Tibial nerve (tissue), 4 donors: ENCODE data around the gene SMCO1. TPM values are rescaled to one million over a fixed set of nuclear protein-coding genes. Genes with fewer than 3 reads are reported as not detected.
A peak's percentile ranks its signal among the peaks of the same experiment; 100 is the strongest.
"Not testable (repeated sequence)": the region's sequence is repeated elsewhere in the genome, so short reads cannot be mapped to it uniquely, and the experiment has no call there.

ENCODE experiments used
- DNase-seq, 2 donors: peaks; one replicate each; pipeline ENCODE4 v3.0.0-alpha.2; 2019; ENCODE audit warnings: low spot score in 2 of 2
- H3K27ac ChIP-seq, 4 donors: fragments of 200-600 bp; sonication (generic) in 3 of 4; one replicate each; pipeline ENCODE4 v1.5.1; 2017 to 2019; ENCODE audit warnings: mild to moderate bottlenecking in 1 of 4
- H3K27me3 ChIP-seq, 2 donors: fragments of 200-600 bp; sonication (generic) in 1 of 2; one replicate each; pipeline versions ENCODE4 v1.5.1 to v1.6.0; 2017 to 2019
- H3K36me3 ChIP-seq, 3 donors: fragments of 200-600 bp; sonication (generic); one replicate each; pipeline ENCODE4 v1.5.1; 2018 to 2019
- H3K4me1 ChIP-seq, 4 donors: fragments of 200-600 bp; sonication (generic) in 3 of 4; one replicate each; pipeline ENCODE4 v1.5.1; 2017 to 2019
- H3K4me3 ChIP-seq, 4 donors: fragments of 200-600 bp; sonication (generic) in 3 of 4; one replicate each; pipeline ENCODE4 v1.5.1; 2017 to 2019; ENCODE audit warnings: mild to moderate bottlenecking in 1 of 4, moderate library complexity in 1 of 4
- H3K9me3 ChIP-seq, 4 donors: fragments of 200-600 bp; sonication (generic) in 3 of 4; one replicate each; pipeline ENCODE4 v1.5.1; 2017 to 2019
- EP300 ChIP-seq, 2 donors: sonication (generic); formaldehyde crosslinking; IDR thresholded peaks; one replicate each; pipeline ENCODE4 v1.6.1; 2017; ENCODE audit warnings: antibody characterized with exemption in 2 of 2, mild to moderate bottlenecking in 1 of 2
- POLR2A ChIP-seq, 2 donors: fragments of 450-650 bp; IDR thresholded peaks; one replicate each; pipeline ENCODE4 v1.6.1; 2017; ENCODE audit warnings: antibody characterized with exemption in 2 of 2, mild to moderate bottlenecking in 2 of 2, moderate library complexity in 2 of 2
- WGBS, 2 donors: methylation state at CpG; one replicate each; pipeline ENCODE4 v1.1.5; 2018; 5-methylcytosine and 5-hydroxymethylcytosine counted together
- total RNA-seq, 4 donors: library from RNA; depleted of rRNA; stranded (reverse); fragments of >200 nt; gene quantifications; one replicate each; pipeline ENCODE4 v1.1.0, GENCODE V29; 2016
- TF ChIP-seq, protein P1 (sequence below), 5 experiments: fragments of 200-600 bp in 3 of 5; fragments of 450-650 bp in 2 of 5; sonication (generic) in 3 of 5; IDR thresholded peaks; one replicate each; pipeline ENCODE4 v1.5.1; 2016 to 2019; ENCODE audit warnings: antibody characterized with exemption in 5 of 5, mild to moderate bottlenecking in 3 of 5, moderate library complexity in 2 of 5

Gene SMCO1
- total RNA-seq, 4 donors from 2014 or later, result not detected

GRCh38 chr3:196489747-196490146 lies 25.4 kb downstream of the SMCO1 start:
- 87 to 88% methylated on average over 10 of the region's 10 CpGs for WGBS, 2 donors
- H3K4me3 ChIP-seq, result no peak overlapping the region
- peaks cover 0 to 28% (median 6%) of the 10 kb centered on the region in 3 donors for H3K36me3 ChIP-seq
- H3K9me3 ChIP-seq, result no peaks in the 10 kb centered on the region
- peaks cover 0 to 4% (median 0%) of the 10 kb centered on the region in 4 donors for H3K4me1 ChIP-seq
- DNase-seq, result no peak
- H3K27me3 ChIP-seq, result no peaks in the 10 kb centered on the region
- TF ChIP-seq, protein P1, sequence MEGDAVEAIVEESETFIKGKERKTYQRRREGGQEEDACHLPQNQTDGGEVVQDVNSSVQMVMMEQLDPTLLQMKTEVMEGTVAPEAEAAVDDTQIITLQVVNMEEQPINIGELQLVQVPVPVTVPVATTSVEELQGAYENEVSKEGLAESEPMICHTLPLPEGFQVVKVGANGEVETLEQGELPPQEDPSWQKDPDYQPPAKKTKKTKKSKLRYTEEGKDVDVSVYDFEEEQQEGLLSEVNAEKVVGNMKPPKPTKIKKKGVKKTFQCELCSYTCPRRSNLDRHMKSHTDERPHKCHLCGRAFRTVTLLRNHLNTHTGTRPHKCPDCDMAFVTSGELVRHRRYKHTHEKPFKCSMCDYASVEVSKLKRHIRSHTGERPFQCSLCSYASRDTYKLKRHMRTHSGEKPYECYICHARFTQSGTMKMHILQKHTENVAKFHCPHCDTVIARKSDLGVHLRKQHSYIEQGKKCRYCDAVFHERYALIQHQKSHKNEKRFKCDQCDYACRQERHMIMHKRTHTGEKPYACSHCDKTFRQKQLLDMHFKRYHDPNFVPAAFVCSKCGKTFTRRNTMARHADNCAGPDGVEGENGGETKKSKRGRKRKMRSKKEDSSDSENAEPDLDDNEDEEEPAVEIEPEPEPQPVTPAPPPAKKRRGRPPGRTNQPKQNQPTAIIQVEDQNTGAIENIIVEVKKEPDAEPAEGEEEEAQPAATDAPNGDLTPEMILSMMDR (IDR thresholded peaks at IDR 0.05), result no peak
- TF ChIP-seq EP300 (IDR thresholded peaks at IDR 0.05) (no peak), POLR2A (IDR thresholded peaks at IDR 0.05) (no peak)
- no peak overlapping the region for H3K27ac ChIP-seq

DNA sequence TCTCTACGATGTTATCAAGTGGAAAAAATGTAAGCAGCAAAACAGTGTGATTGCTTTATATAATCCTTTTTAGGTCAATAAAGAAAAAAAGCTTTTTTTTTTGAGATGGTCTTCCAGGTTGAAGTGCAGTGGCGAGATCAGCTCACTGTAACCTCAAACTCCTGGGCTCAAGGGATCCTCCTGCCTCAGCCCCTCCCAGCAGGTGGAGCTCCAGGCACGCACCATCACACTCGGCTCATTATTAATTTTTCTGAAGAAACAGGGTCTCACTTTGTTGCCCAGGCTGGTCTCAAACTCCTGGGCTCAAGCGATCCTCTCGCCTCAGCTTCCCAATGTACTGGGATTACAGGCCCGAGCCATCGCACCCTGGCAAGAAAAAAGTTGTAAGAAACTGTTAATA lies 28.9 kb downstream of the SMCO1 start:
- Histone ChIP-seq H3K27me3 (no peaks in the 10 kb centered on the region), H3K36me3 (peaks cover 0 to 62% (median 6%) of the 10 kb centered on the region in 3 donors), H3K9me3 (no peaks in the 10 kb centered on the region), H3K27ac (no peak overlapping the region), H3K4me3 (no peak overlapping the region), H3K4me1 (peaks cover 0 to 4% (median 0%) of the 10 kb centered on the region in 4 donors)
- TF ChIP-seq, protein P1 (IDR thresholded peaks at IDR 0.05), result peak in 1 of 5 experiments; percentile 6
- no peak for TF ChIP-seq POLR2A (IDR thresholded peaks at IDR 0.05)
- TF ChIP-seq EP300 (IDR thresholded peaks at IDR 0.05), result no peak
- no peak for DNase-seq
- WGBS, 2 donors, result 85 to 88% methylated on average over 8 of the region's 8 CpGs

DNA sequence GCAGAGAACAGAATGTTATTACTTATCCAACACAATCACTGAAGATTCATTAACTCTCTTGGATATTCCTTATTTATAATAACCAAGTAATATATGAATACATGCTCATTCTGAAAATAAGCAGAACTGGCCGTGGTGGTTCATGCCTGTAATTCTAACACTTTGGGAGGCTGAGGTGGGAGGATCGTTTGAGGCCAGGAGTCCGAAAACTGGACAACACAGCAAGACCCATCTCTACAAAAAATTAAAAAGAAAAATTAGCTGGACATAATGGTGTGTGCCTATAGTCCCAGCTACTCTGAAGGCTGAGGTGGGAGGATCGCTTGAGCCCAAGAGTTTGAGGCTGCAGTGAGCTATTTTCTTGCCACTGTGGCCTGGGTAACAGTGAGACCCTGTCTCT lies 37.5 kb downstream of the SMCO1 start:
- peaks cover 0 to 100% (median 4%) of the 10 kb centered on the region in 3 donors for H3K36me3 ChIP-seq
- no peaks in the 10 kb centered on the region for H3K4me1 ChIP-seq
- TF ChIP-seq, protein P1 (IDR thresholded peaks at IDR 0.05), result no peak
- no peak for TF ChIP-seq EP300 (IDR thresholded peaks at IDR 0.05)
- no peak for TF ChIP-seq POLR2A (IDR thresholded peaks at IDR 0.05)
- no peak for DNase-seq
- WGBS, 2 donors, result 96 to 97% methylated on average over 4 of the region's 4 CpGs
- no peak overlapping the region for H3K27ac ChIP-seq
- H3K9me3 ChIP-seq, result no peaks in the 10 kb centered on the region
- H3K27me3 ChIP-seq, result no peaks in the 10 kb centered on the region
- no peak overlapping the region for H3K4me3 ChIP-seq

DNA sequence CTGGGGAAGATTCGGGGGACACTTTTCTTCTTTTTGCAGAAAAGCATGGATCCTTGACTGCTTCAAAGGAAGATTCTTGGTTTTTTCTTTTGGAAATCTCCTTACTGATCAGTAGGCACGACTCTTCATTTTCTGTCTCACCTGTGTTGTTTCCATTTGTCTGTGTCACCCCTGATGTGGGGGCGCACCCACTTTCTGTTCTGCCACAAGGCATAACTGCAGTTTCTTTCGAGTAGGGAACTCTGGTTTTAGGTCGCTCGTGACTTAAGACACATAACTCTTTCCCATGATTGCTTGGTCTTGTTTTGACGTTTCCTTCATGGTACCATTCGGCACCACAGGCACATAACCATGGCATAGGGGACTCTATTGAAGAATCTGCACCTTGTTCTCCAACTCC lies 42.9 kb downstream of the SMCO1 start:
- peaks cover 0 to 78% (median 14%) of the 10 kb centered on the region in 3 donors for H3K36me3 ChIP-seq
- H3K27ac ChIP-seq, result no peak overlapping the region
- DNase-seq, result no peak
- TF ChIP-seq POLR2A (IDR thresholded peaks at IDR 0.05) (no peak), EP300 (IDR thresholded peaks at IDR 0.05) (no peak)
- TF ChIP-seq, protein P1 (IDR thresholded peaks at IDR 0.05), result no peak
- WGBS, 2 donors, result 92% methylated on average over 8 of the region's 8 CpGs
- no peak overlapping the region for H3K4me3 ChIP-seq
- no peaks in the 10 kb centered on the region for H3K27me3 ChIP-seq
- no peaks in the 10 kb centered on the region for H3K9me3 ChIP-seq
- no peaks in the 10 kb centered on the region for H3K4me1 ChIP-seq

- no peak for TF ChIP-seq EP300 (IDR thresholded peaks at IDR 0.05)
- TF ChIP-seq POLR2A (IDR thresholded peaks at IDR 0.05), result no peak
- TF ChIP-seq, protein P1 (IDR thresholded peaks at IDR 0.05), result no peak
- peaks cover 0 to 70% (median 14%) of the 10 kb centered on the region in 3 donors for H3K36me3 ChIP-seq
- H3K9me3 ChIP-seq, result no peaks in the 10 kb centered on the region
- no peak overlapping the region for H3K4me3 ChIP-seq
- WGBS, 2 donors, result 75 to 84% methylated on average over 2 of the region's 2 CpGs
- DNase-seq, result no peak
- H3K4me1 ChIP-seq, result no peaks in the 10 kb centered on the region
- no peaks in the 10 kb centered on the region for H3K27me3 ChIP-seq
- H3K27ac ChIP-seq, result no peak overlapping the region
Observed at GRCh38 chr3:196471551-196471950, 43.6 kb downstream of the SMCO1 start.

GRCh38 chr3:196470182-196470581 lies 45.0 kb downstream of the SMCO1 start:
- not testable (repeated sequence) for H3K27ac ChIP-seq, H3K4me3 ChIP-seq, H3K9me3 ChIP-seq, H3K27me3 ChIP-seq, H3K4me1 ChIP-seq, DNase-seq
- 83 to 95% methylated on average over 3 of the region's 3 CpGs for WGBS, 2 donors
- peaks cover 0 to 57% (median 13%) of the 10 kb centered on the region in 3 donors for H3K36me3 ChIP-seq
